NT2/D1 (cell line): ENCODE data around the gene AWAT2.

Experiments used
- DNase-seq: peaks from one replicate; pipeline ENCODE4 v3.0.0-alpha.2; 2011; ENCODE audit warnings: low read depth, low spot score
- H3K27me3 ChIP-seq: 2 replicates; pipeline ENCODE4 v1.6.0; 2011; ENCODE audit warnings: mild to moderate bottlenecking; ENCODE audit not compliant: insufficient read length, insufficient read depth
- H3K36me3 ChIP-seq: 2 replicates; pipeline ENCODE4 v1.6.1; 2011; ENCODE audit warnings: mild to moderate bottlenecking, low read length, mixed read lengths; ENCODE audit not compliant: insufficient read depth, insufficient read length
- H3K4me1 ChIP-seq: 2 replicates; pipeline ENCODE4 v1.5.1; 2011; ENCODE audit not compliant: insufficient read depth, insufficient read length
- H3K4me3 ChIP-seq: 2 replicates; pipeline ENCODE4 v1.5.1; 2011; ENCODE audit warnings: low read depth; ENCODE audit not compliant: insufficient read length
- H3K9ac ChIP-seq: 2 replicates; pipeline ENCODE4 v1.6.0; 2011; ENCODE audit warnings: low read depth; ENCODE audit not compliant: insufficient read length
- H3K9me3 ChIP-seq: 2 replicates; pipeline ENCODE4 v1.5.1; 2011; ENCODE audit warnings: mild to moderate bottlenecking, low read length; ENCODE audit not compliant: insufficient read depth
- SUZ12 ChIP-seq: IDR thresholded peaks from 2 replicates; pipeline ENCODE4 v1.6.1; 2011; ENCODE audit not compliant: insufficient read length, insufficient read depth; ENCODE audit errors: extremely low read depth
- YY1 ChIP-seq: IDR thresholded peaks from 2 replicates; pipeline ENCODE4 v1.6.1; 2011; ENCODE audit not compliant: insufficient read length, insufficient read depth
- ZNF274 ChIP-seq: IDR thresholded peaks from 2 replicates; pipeline ENCODE4 v1.6.1; 2011; ENCODE audit warnings: mild to moderate bottlenecking, low read depth, low read length

Gene AWAT2

DNA sequence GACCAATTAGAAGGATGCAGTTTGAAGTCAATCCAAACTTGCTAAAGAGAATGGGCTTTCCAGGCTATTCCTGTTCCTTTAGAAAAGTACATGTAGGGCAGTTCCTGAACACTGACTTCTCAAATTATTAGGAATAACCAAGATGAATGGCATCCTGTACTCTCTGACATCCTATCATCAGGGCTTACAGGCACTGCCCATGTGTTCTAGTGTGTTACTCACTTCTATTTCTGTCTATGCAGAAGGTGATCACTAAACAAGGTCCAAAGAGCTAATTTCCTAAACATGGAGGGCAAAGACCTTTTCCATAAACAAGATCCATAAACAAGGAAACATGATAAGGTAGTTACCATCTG, 53.6 kb downstream of the AWAT2 start:
- Histone ChIP-seq H3K36me3 (no peaks in the 10 kb centered on the region), H3K4me3 (no peak overlapping the region), H3K4me1 (no peaks in the 10 kb centered on the region), H3K27me3 (no peaks in the 10 kb centered on the region), H3K9me3 (peaks cover 8% of the 10 kb centered on the region; the same call in 1 of the 2 replicates), H3K9ac (no peak overlapping the region)
- no peak for DNase-seq
- TF ChIP-seq ZNF274 = no peak
- TF ChIP-seq SUZ12 = no peak
- TF ChIP-seq YY1 = no peak

DNA sequence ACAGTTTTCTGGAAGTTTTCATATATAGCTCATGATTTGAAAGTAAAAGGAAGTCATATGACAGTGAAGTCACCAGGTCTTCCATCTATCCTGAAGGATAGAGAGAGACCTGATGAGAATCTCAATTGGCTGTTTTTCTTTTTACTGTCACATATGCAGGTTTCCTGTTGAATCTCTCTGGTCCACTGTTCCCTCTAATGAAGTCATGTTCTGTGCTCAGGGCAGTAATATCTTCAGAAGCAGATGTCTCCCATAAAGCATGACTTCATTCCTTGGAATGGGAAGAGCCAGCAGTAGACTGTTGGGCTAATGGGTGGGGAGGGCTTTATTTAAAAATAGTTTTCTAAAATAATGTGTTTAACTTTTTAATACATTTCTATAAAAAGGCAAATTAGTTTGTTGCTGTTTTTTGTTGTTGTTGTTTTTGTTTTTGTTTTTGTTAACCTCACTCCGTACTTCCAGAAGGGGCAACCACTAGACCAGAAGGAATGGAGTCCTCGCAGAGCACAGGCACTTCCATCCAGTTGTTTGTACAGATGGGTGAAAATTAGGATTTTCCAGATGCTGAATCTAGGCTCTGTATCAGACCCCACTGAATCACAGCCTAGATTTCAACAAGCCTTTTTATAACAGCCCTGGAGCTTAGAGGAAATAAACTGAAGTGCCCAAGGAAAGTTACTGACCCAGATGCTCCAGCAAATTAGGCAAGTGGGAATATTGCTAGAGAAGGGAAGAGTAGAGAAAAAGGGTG, 54.2 kb downstream of the AWAT2 start:
- H3K4me1 ChIP-seq = no peaks in the 10 kb centered on the region
- no peaks in the 10 kb centered on the region for H3K27me3 ChIP-seq
- H3K36me3 ChIP-seq = no peaks in the 10 kb centered on the region
- no peak overlapping the region for H3K4me3 ChIP-seq
- no peak for TF ChIP-seq YY1
- TF ChIP-seq ZNF274 = no peak
- no peak for TF ChIP-seq SUZ12
- no peak overlapping the region for H3K9ac ChIP-seq
- H3K9me3 ChIP-seq = peaks cover 8% of the 10 kb centered on the region; the same call in 1 of the 2 replicates
- DNase-seq = no peak

DNA sequence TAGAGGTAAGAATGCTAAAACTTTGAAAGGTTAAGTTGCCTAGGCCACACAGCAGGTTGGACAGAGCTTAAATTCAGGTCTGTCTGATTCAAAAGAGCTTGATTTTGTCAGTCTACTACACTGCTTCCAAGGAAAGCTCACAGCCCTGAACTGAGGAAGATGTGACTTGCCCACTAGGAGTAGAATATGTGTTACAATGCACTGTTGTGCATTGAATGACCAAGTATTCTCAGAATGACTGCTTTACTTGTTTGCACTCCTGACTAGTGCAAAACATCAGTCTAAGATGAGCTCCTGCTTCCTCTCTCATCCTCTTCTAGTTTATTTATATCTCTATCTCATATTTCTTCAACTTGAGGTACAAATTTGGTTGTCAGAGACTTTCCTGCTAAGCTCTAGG, 56.2 kb downstream of the AWAT2 start:
- H3K9ac ChIP-seq = no peak overlapping the region
- no peaks in the 10 kb centered on the region for H3K4me1 ChIP-seq
- H3K4me3 ChIP-seq = no peak overlapping the region
- no peaks in the 10 kb centered on the region for H3K27me3 ChIP-seq
- no peaks in the 10 kb centered on the region for H3K36me3 ChIP-seq
- no peak for DNase-seq
- TF ChIP-seq ZNF274 (no peak), YY1 (no peak), SUZ12 (no peak)
- H3K9me3 ChIP-seq = peaks cover 8% of the 10 kb centered on the region; the same call in 1 of the 2 replicates

DNA sequence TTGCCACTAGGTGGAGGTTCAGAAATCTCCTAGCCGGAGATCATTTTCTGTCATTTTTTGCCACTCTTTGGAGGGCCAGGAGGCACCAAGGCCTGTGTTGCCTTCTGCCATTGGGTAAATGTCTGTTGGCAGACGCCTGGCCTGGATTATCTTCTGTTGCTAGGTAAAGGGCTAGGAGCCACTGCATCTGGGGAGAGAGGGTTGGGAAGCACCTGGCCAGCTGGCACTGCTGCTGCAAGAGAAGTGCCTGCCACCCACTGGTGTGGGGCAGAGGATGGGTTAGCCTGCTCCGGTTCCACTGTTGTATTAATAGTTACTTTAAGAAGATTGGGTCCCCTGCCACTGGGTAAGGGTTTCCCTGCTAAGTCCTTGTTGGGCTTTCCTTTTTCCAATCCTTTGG, 58.1 kb downstream of the AWAT2 start:
- no peak for DNase-seq
- TF ChIP-seq YY1 (no peak), SUZ12 (no peak), ZNF274 (no peak)
- no peak overlapping the region for H3K9ac ChIP-seq
- no peak overlapping the region for H3K4me3 ChIP-seq
- H3K4me1 ChIP-seq = no peaks in the 10 kb centered on the region
- H3K36me3 ChIP-seq = no peaks in the 10 kb centered on the region
- no peaks in the 10 kb centered on the region for H3K9me3 ChIP-seq
- H3K27me3 ChIP-seq = no peaks in the 10 kb centered on the region
